GM19395 (cell line): ENCODE measurements around the gene RARA.

Experiments used
- ATAC-seq: cut with Tn5 transposase; IDR thresholded peaks from one replicate; pipeline ENCODE4 v1.9.1; 2021; ENCODE audit warnings: mild to moderate bottlenecking, moderate library complexity; ENCODE audit not compliant: unreplicated experiment

RARA gene

GRCh38 chr17:40327735-40328385, 18.9 kb downstream of the RARA start:
- ATAC-seq = no peak

- ATAC-seq = no peak
Observed at GRCh38 chr17:40328386-40328766, 19.4 kb downstream of the RARA start.

- no peak for ATAC-seq
Observed at GRCh38 chr17:40329839-40330794, 21.1 kb downstream of the RARA start.

- no peak for ATAC-seq
Observed at GRCh38 chr17:40330850-40331470, 22.0 kb downstream of the RARA start.

- ATAC-seq = no peak
Observed at GRCh38 chr17:40331743-40332641, 23.0 kb downstream of the RARA start.

- ATAC-seq = no peak
Observed at GRCh38 chr17:40333781-40334448, 24.9 kb downstream of the RARA start.

- ATAC-seq = no peak
Observed at GRCh38 chr17:40335620-40336019, 26.6 kb downstream of the RARA start.

- ATAC-seq = no peak
Observed at GRCh38 chr17:40337351-40337750, 28.4 kb downstream of the RARA start.

GRCh38 chr17:40338058-40338457, 29.1 kb downstream of the RARA start:
- no peak for ATAC-seq

GRCh38 chr17:40338941-40339649, 30.1 kb downstream of the RARA start:
- no peak for ATAC-seq

- ATAC-seq = no peak
Observed at GRCh38 chr17:40340327-40340726, 31.3 kb downstream of the RARA start.

- peak; percentile 70 for ATAC-seq
Observed at GRCh38 chr17:40340880-40341807, 32.2 kb downstream of the RARA start.

GRCh38 chr17:40341808-40342503, 33.0 kb downstream of the RARA start:
- ATAC-seq = no peak

- ATAC-seq = no peak
Observed at GRCh38 chr17:40342504-40343218, 33.7 kb downstream of the RARA start.

GRCh38 chr17:40343219-40344119, 34.5 kb downstream of the RARA start:
- no peak for ATAC-seq
